Mucosa of stomach (tissue), 1 donor: ENCODE results near the gene INPP5A.

Experiments used
- H3K27me3 ChIP-seq: one replicate; pipeline ENCODE4 v1.7.0; 2013; ENCODE audit warnings: mild to moderate bottlenecking, low read length; ENCODE audit not compliant: control insufficient read depth, insufficient read depth
- H3K36me3 ChIP-seq: one replicate; pipeline ENCODE4 v1.7.0; 2013; ENCODE audit warnings: low read length; ENCODE audit not compliant: control insufficient read depth, insufficient read depth
- H3K4me1 ChIP-seq: one replicate; pipeline ENCODE4 v1.7.0; 2013; ENCODE audit warnings: mild to moderate bottlenecking, low read length; ENCODE audit not compliant: control insufficient read depth, insufficient read depth
- H3K4me3 ChIP-seq: one replicate; pipeline ENCODE4 v1.7.0; 2013; ENCODE audit warnings: low read length
- H3K9ac ChIP-seq: one replicate; pipeline ENCODE4 v1.7.0; 2013; ENCODE audit warnings: mild to moderate bottlenecking, low read length, moderate library complexity
- H3K9me3 ChIP-seq: one replicate; pipeline ENCODE4 v1.7.0; 2013; ENCODE audit warnings: mild to moderate bottlenecking, low read length, moderate library complexity; ENCODE audit not compliant: control insufficient read depth
- donor health status: Pancreatic carcinoma.

INPP5A gene

GRCh38 chr10:132744839-132745238 lies 207.3 kb downstream of the INPP5A start:
- peaks cover 54% of the 10 kb centered on the region for H3K4me1 ChIP-seq
- no peaks in the 10 kb centered on the region for H3K36me3 ChIP-seq
- no peak overlapping the region for H3K4me3 ChIP-seq
- no peaks in the 10 kb centered on the region for H3K27me3 ChIP-seq
- H3K9me3 ChIP-seq = no peaks in the 10 kb centered on the region
- H3K9ac ChIP-seq = no peak overlapping the region

- H3K9me3 ChIP-seq = no peaks in the 10 kb centered on the region
- no peak overlapping the region for H3K4me3 ChIP-seq
- H3K4me1 ChIP-seq = peaks cover 47% of the 10 kb centered on the region
- no peak overlapping the region for H3K9ac ChIP-seq
- H3K36me3 ChIP-seq = no peaks in the 10 kb centered on the region
- no peaks in the 10 kb centered on the region for H3K27me3 ChIP-seq
Measured at GRCh38 chr10:132745511-132745910, 207.9 kb downstream of the INPP5A start.

GRCh38 chr10:132745971-132746370 lies 208.4 kb downstream of the INPP5A start:
- no peaks in the 10 kb centered on the region for H3K27me3 ChIP-seq
- no peak overlapping the region for H3K9ac ChIP-seq
- peaks cover 43% of the 10 kb centered on the region for H3K4me1 ChIP-seq
- no peaks in the 10 kb centered on the region for H3K9me3 ChIP-seq
- no peak overlapping the region for H3K4me3 ChIP-seq
- H3K36me3 ChIP-seq = no peaks in the 10 kb centered on the region

- no peaks in the 10 kb centered on the region for H3K36me3 ChIP-seq
- H3K9ac ChIP-seq = no peak overlapping the region
Measured at GRCh38 chr10:132746386-132746785, 208.8 kb downstream of the INPP5A start.

GRCh38 chr10:132746801-132747625 lies 209.4 kb downstream of the INPP5A start:
- Histone ChIP-seq H3K27me3 (no peaks in the 10 kb centered on the region), H3K9me3 (no peaks in the 10 kb centered on the region), H3K4me3 (no peak overlapping the region), H3K36me3 (no peaks in the 10 kb centered on the region), H3K4me1 (peaks cover 32% of the 10 kb centered on the region), H3K9ac (no peak overlapping the region)

More at GRCh38 chr10:132746386-132746785, 208.8 kb downstream of the INPP5A start:
- Histone ChIP-seq H3K27me3 (no peaks in the 10 kb centered on the region), H3K4me1 (peaks cover 39% of the 10 kb centered on the region), H3K4me3 (no peak overlapping the region), H3K9me3 (no peaks in the 10 kb centered on the region)

GRCh38 chr10:132748135-132748534 lies 210.5 kb downstream of the INPP5A start:
- H3K36me3 ChIP-seq = no peaks in the 10 kb centered on the region
- H3K4me3 ChIP-seq = no peak overlapping the region
- no peaks in the 10 kb centered on the region for H3K9me3 ChIP-seq
- H3K9ac ChIP-seq = no peak overlapping the region
- no peaks in the 10 kb centered on the region for H3K27me3 ChIP-seq
- peaks cover 28% of the 10 kb centered on the region for H3K4me1 ChIP-seq

GRCh38 chr10:132748545-132749370 lies 211.2 kb downstream of the INPP5A start:
- H3K4me1 ChIP-seq = peaks cover 28% of the 10 kb centered on the region
- no peaks in the 10 kb centered on the region for H3K36me3 ChIP-seq
- H3K9ac ChIP-seq = no peak overlapping the region

GRCh38 chr10:132749371-132749795 lies 211.8 kb downstream of the INPP5A start:
- H3K4me1 ChIP-seq = peaks cover 26% of the 10 kb centered on the region
- no peaks in the 10 kb centered on the region for H3K27me3 ChIP-seq
- H3K9me3 ChIP-seq = no peaks in the 10 kb centered on the region
- H3K4me3 ChIP-seq = no peak overlapping the region
- no peak overlapping the region for H3K9ac ChIP-seq
- H3K36me3 ChIP-seq = no peaks in the 10 kb centered on the region

More at GRCh38 chr10:132748545-132749370, 211.2 kb downstream of the INPP5A start:
- Histone ChIP-seq H3K9me3 (no peaks in the 10 kb centered on the region), H3K4me3 (no peak overlapping the region), H3K27me3 (no peaks in the 10 kb centered on the region)

GRCh38 chr10:132750936-132751335 lies 213.3 kb downstream of the INPP5A start:
- H3K36me3 ChIP-seq = no peaks in the 10 kb centered on the region
- no peaks in the 10 kb centered on the region for H3K27me3 ChIP-seq
- H3K9ac ChIP-seq = no peak overlapping the region
- peaks cover 16% of the 10 kb centered on the region for H3K4me1 ChIP-seq
- H3K4me3 ChIP-seq = no peak overlapping the region
- H3K9me3 ChIP-seq = no peaks in the 10 kb centered on the region

GRCh38 chr10:132752378-132752777 lies 214.8 kb downstream of the INPP5A start:
- no peak overlapping the region for H3K4me3 ChIP-seq
- no peaks in the 10 kb centered on the region for H3K9me3 ChIP-seq
- peaks cover 16% of the 10 kb centered on the region for H3K4me1 ChIP-seq
- no peaks in the 10 kb centered on the region for H3K36me3 ChIP-seq
- no peak overlapping the region for H3K9ac ChIP-seq
- no peaks in the 10 kb centered on the region for H3K27me3 ChIP-seq

- Histone ChIP-seq H3K4me3 (no peak overlapping the region), H3K36me3 (no peaks in the 10 kb centered on the region), H3K27me3 (no peaks in the 10 kb centered on the region), H3K9me3 (no peaks in the 10 kb centered on the region), H3K4me1 (peaks cover 16% of the 10 kb centered on the region), H3K9ac (no peak overlapping the region)
Measured at GRCh38 chr10:132752961-132753360, 215.4 kb downstream of the INPP5A start.

GRCh38 chr10:132753596-132753995 lies 216.0 kb downstream of the INPP5A start:
- Histone ChIP-seq H3K4me1 (peaks cover 21% of the 10 kb centered on the region), H3K4me3 (no peak overlapping the region), H3K9ac (no peak overlapping the region), H3K36me3 (no peaks in the 10 kb centered on the region), H3K27me3 (no peaks in the 10 kb centered on the region), H3K9me3 (no peaks in the 10 kb centered on the region)
